NAMALWA (cell line): ENCODE measurements around the gene HDAC8.

Experiments
- DNase-seq: peaks from one replicate; pipeline ENCODE4 v3.0.0-alpha.2; 2015; ENCODE audit warnings: low spot score

The HDAC8 gene

GRCh38 chrX:72294497-72294896 is 278.1 kb downstream of the HDAC8 start:
- no peak for DNase-seq

GRCh38 chrX:72282302-72282701 is 290.3 kb downstream of the HDAC8 start:
- DNase-seq = no peak

GRCh38 chrX:72280321-72280845 is 292.3 kb downstream of the HDAC8 start:
- no peak for DNase-seq
